Neutrophil (primary cell): ENCODE data around the gene MYO15A.

Experiments
- H3K27ac ChIP-seq: fragments of 200-600 bp; sonication (generic); 2 replicates; pipeline ENCODE4 v1.5.1; 2016; ENCODE audit warnings: mild to moderate bottlenecking, moderate library complexity
- H3K27me3 ChIP-seq: fragments of 200-600 bp; sonication (generic); 2 replicates; pipeline ENCODE4 v1.6.0; 2016; ENCODE audit warnings: mild to moderate bottlenecking
- H3K36me3 ChIP-seq: fragments of 200-600 bp; sonication (generic); 2 replicates; pipeline ENCODE4 v1.5.1; 2017
- H3K4me1 ChIP-seq, 2 experiments: fragments of 200-600 bp in 1 of 2; sonication (generic) in 1 of 2; 1 replicate in 1 of 2; 2 replicates in 1 of 2; pipeline versions ENCODE4 v1.5.1 to v1.6.1; 2013 to 2016; ENCODE audit warnings: low read depth in 1 of 2, low read length in 1 of 2, mild to moderate bottlenecking in 1 of 2, moderate library complexity in 1 of 2; ENCODE audit not compliant: control insufficient read depth in 1 of 2, insufficient read depth in 1 of 2
- H3K4me3 ChIP-seq, 2 experiments: fragments of 200-600 bp in 1 of 2; sonication (generic) in 1 of 2; 1 replicate in 1 of 2; 2 replicates in 1 of 2; pipeline ENCODE4 v1.5.1; 2013 to 2016; ENCODE audit warnings: low read depth in 1 of 2, low read length in 1 of 2, mild to moderate bottlenecking in 1 of 2, moderate library complexity in 1 of 2
- H3K9me3 ChIP-seq: fragments of 200-600 bp; sonication (generic); 2 replicates; pipeline ENCODE4 v1.5.1; 2016
- CTCF ChIP-seq: fragments of 200-600 bp; sonication (generic); IDR thresholded peaks from 2 replicates; pipeline ENCODE4 v1.5.1; 2016; ENCODE audit warnings: antibody characterized with exemption

MYO15A gene

GRCh38 chr17:18158022-18158600 lies 49.6 kb downstream of the MYO15A start:
- Histone ChIP-seq H3K9me3 (no peaks in the 10 kb centered on the region), H3K4me1 (peaks cover 14 to 26% of the 10 kb centered on the region in 2 experiments), H3K27ac (peak overlapping the region; percentile 56), H3K27me3 (no peaks in the 10 kb centered on the region), H3K36me3 (no peaks in the 10 kb centered on the region), H3K4me3 (peak overlapping the region; percentile 68 to 71)
- TF ChIP-seq CTCF: no peak

- Histone ChIP-seq H3K27me3 (no peaks in the 10 kb centered on the region), H3K9me3 (no peaks in the 10 kb centered on the region), H3K4me3 (no peak overlapping the region), H3K4me1 (peaks cover 11 to 17% of the 10 kb centered on the region in 2 experiments), H3K27ac (no peak overlapping the region), H3K36me3 (no peaks in the 10 kb centered on the region)
- TF ChIP-seq CTCF: no peak
Measured at GRCh38 chr17:18159551-18160120, 51.1 kb downstream of the MYO15A start.

- Histone ChIP-seq H3K36me3 (no peaks in the 10 kb centered on the region), H3K4me3 (no peak overlapping the region), H3K27me3 (no peaks in the 10 kb centered on the region), H3K9me3 (no peaks in the 10 kb centered on the region), H3K27ac (no peak overlapping the region), H3K4me1 (peaks cover 11 to 17% of the 10 kb centered on the region in 2 experiments)
- TF ChIP-seq CTCF: no peak
Measured at GRCh38 chr17:18160128-18160856, 51.7 kb downstream of the MYO15A start.

GRCh38 chr17:18161207-18162145 lies 52.9 kb downstream of the MYO15A start:
- TF ChIP-seq CTCF: no peak
- Histone ChIP-seq H3K36me3 (no peaks in the 10 kb centered on the region), H3K9me3 (no peaks in the 10 kb centered on the region), H3K27me3 (no peaks in the 10 kb centered on the region), H3K27ac (no peak overlapping the region), H3K4me1 (peaks cover 11 to 17% of the 10 kb centered on the region in 2 experiments), H3K4me3 (no peak overlapping the region)

GRCh38 chr17:18163547-18163946 lies 55.0 kb downstream of the MYO15A start:
- H3K27ac ChIP-seq: no peak overlapping the region
- H3K36me3 ChIP-seq: no peaks in the 10 kb centered on the region
- H3K27me3 ChIP-seq: no peaks in the 10 kb centered on the region
- no peak for TF ChIP-seq CTCF
- peaks cover 2 to 3% of the 10 kb centered on the region in 2 experiments for H3K4me1 ChIP-seq
- no peaks in the 10 kb centered on the region for H3K9me3 ChIP-seq
- H3K4me3 ChIP-seq: no peak overlapping the region
